ENCODE data around the gene KCTD3.

- no peak for TF ChIP-seq CTCF (IDR thresholded peaks at IDR 0.05; ENCODE audit: extremely low read depth in 1 of 2, insufficient read depth in 1 of 2, low read depth in 1 of 2, low read length in 2 of 2)
- no peak for TF ChIP-seq POLR2A (IDR thresholded peaks at IDR 0.05; ENCODE audit: low read depth, low read length)
- no peak for TF ChIP-seq EZH2 (IDR thresholded peaks at IDR 0.05; ENCODE audit: borderline replicate concordance, low read depth, low read length, severe bottlenecking)
- no peak for TF ChIP-seq MAX (IDR thresholded peaks at IDR 0.05; ENCODE audit: insufficient read depth, insufficient read length)
Observed at GRCh38 chr1:215529571-215529970, 37.5 kb upstream of the KCTD3 start.
